ENCODE results near the gene TMEM39A.
A peak's percentile ranks its signal among the peaks of the same experiment; 100 is the strongest.

TMEM39A gene, protein sequence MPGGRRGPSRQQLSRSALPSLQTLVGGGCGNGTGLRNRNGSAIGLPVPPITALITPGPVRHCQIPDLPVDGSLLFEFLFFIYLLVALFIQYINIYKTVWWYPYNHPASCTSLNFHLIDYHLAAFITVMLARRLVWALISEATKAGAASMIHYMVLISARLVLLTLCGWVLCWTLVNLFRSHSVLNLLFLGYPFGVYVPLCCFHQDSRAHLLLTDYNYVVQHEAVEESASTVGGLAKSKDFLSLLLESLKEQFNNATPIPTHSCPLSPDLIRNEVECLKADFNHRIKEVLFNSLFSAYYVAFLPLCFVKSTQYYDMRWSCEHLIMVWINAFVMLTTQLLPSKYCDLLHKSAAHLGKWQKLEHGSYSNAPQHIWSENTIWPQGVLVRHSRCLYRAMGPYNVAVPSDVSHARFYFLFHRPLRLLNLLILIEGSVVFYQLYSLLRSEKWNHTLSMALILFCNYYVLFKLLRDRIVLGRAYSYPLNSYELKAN

DNA sequence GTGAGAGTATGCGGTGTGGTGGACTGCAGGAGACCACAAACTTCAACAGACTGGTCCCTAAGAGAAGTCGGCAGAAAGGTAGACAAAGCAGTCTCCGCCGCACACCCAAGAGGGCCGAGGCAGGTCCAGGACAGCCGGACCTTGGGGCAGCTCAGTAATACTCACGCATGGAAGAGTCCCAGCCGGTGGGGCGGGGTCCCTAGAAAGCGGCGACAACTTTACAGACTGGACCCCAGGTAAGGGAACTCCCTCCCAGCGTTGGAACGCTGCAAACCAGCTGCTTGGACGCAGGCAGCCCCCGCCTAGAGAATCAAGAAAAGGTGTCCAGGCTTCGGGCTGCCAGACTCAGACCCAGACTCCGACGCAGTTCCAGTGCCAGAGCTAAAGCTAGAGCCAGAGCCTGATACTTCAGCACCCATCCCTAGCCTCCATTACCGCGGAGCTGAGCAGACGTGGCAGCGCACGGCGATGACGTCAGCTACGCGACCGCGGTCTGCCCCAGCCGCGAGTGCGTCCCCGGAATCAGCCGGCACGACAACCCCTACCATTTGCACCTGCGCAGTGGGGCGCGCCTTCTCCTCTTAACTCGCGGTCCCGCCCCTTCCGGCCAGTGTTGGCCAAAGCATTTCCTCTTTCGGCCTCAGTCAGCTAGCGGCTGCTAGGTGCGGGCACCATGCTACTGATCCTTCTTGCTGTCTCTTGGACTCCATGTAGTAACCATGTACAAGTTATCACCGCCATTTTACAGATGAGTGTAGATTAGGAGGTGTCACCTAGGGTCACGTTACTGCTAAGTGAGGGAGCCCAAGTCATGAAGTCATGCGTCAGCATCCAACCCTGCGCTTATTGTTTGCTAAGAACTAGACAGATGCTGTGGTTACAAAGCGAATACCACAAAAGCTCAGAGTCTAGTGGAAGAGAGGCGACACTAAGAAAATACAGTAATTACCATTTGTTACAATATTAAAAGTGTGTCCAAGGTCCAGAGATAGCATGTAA, at the start of gene TMEM39A:
TMEM39A (minus strand) TSS at position 445 of the 999 bp plus-strand sequence. CDS start 1,541 bp downstream, outside the sequence.
- peak; percentile 83 for FAIRE-seq

DNA sequence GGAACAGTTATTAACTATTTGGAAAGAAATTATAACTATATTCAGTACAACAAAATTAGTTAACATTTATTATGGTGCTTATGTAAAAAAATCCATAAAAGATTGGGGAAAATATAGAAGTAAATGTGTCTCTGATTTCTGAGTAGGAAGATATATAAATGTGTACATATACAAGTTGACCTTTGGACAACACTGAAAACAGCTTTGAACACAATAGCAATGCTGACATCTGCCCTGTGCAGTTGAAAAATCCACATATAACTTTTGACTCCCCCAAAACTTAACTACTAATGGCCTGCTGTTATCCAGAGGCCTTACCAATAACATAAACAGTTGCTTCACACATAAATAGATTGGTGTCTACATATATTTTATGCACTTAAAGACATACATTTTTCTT, 47.3 kb upstream of the TMEM39A start:
- FAIRE-seq = no peak

DNA sequence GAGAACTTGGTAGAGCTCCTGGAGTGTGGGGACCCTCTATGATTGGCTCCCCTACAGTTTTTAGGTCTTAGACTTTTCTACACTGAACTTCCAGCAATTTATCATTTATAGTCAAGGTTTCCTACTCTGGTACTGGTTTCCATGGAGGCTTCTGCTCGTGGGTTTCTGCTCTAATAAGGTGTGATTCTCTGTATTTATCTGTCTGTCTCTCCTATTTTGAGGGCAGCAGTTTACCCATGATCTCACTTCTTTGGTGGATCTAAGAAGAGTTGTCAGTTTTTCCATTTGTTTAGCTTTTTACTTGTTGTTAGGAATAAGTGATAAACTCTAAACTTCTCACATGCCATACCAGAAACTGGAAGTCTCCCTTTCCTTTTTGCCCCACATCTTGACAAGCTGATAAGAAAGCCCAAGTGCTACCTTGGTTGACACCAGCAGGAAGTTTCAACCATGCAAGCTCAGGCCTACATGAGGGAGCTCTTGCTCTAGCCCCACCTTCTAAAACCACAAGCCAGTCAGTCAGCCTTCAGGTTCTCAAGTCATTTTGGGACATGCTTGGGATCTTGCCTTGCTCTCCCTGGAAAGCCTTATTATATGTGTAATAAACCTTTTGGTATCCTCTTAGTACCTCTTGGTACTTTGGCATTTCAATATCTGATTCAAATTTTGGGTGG, 44.9 kb upstream of the TMEM39A start:
- no peak for FAIRE-seq

DNA sequence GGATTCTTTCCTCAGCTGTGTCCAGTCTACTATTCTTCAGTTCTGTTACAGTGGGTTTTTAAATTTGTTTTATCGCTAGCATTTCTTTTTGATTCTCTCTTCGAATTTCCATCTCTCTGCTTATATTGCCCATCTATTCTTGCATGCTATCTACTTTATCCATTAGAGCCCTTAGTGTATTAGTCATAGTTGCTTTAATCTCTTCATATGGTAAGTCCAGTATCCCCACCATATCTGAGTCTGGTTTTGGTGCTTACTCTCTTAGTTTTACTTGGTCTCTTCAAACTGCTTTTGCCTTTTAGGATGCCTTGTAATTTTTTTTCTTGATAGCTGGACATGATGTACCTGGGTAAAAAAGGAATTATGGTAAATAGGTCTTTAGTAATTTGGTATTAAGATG, 44.0 kb upstream of the TMEM39A start:
- no peak for FAIRE-seq

DNA sequence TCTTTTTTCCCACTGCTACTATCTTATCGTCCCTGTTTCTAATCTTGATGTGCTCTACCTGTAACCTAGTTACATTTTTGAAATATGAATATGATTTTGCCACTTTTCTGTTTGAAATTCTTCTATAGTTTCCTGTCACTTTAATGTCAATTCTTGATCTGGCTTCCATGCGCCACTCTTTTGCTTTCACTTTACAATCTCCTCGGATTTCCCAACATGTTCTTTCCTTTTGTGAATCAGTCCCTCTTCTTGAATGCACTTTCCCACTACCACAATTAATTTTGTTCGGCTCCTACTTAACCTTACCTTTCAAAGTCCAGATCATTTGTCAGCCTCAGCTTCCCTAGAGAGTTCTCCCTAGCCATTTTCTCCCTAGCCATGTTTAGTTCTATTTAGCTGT, 43.2 kb upstream of the TMEM39A start:
- no peak for FAIRE-seq

DNA sequence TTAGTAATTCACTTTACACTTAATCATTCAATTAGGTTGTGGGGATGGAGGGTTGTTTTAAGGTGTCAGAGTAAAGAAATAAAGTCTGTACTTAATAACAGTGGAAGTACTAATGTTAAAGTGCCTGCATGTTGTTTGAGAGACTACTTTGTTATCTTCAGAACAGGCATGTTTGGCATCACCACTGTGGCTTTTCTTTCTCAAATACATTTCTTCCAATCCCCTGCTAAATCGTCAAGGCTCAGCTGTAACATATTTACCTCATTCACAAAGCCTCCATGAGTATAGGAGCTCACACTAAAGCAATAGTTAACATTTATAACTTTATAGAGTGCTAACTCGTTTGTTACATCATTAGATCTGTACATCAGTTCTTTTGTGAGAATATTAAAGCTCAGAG, 37.5 kb upstream of the TMEM39A start:
- FAIRE-seq = no peak

DNA sequence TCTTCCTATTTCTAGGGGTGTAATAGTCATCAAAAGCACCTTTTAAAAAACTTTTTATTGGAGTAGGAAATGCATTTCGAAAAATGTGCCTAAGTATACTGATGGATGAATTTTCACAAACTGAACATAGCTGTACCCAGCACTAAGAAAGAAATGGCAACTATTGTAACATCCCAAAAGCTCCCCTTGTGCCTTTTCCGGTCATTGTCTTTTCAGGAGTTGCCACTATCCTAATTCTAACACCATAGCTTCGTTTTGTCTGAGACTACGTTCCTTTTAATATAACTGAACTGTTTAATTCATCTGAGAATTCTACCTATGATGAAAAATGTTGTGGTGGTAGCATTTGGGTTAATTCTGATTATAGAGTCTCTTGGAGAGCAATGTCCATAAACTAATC, 36.9 kb upstream of the TMEM39A start:
- no peak for FAIRE-seq

DNA sequence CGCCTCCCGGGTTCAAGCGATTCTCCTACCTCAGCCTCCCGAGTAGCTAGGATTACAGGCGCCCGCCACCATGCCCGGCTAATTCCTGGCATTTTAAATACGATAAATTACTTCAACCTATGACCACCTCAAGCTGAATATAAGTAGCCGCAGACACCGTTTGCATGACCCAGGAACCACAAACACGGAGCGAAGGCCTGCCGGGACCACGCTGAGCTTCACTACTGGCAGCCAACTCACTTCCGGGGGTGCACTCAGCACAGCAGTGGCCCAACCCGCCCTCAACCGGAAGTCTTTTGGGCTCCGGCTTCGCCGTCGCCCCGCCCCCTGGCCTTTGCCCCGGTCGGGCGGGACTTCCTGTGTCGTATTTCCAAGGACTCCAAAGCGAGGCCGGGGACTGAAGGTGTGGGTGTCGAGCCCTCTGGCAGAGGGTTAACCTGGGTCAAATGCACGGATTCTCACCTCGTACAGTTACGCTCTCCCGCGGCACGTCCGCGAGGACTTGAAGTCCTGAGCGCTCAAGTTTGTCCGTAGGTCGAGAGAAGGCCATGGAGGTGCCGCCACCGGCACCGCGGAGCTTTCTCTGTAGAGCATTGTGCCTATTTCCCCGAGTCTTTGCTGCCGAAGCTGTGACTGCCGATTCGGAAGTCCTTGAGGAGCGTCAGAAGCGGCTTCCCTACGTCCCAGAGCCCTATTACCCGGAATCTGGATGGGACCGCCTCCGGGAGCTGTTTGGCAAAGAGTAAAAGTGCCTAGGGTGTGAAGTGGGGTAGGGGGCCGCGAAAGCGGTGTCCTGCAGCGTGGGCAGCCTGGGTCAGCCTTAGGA, 35.0 kb upstream of the TMEM39A start, which contains the start of gene TIMMDC1:
TIMMDC1 (plus strand) TSS at position 362 of the 826 bp plus-strand sequence; CDS start at position 549, 187 bp downstream.
- peak; percentile 73 for FAIRE-seq

DNA sequence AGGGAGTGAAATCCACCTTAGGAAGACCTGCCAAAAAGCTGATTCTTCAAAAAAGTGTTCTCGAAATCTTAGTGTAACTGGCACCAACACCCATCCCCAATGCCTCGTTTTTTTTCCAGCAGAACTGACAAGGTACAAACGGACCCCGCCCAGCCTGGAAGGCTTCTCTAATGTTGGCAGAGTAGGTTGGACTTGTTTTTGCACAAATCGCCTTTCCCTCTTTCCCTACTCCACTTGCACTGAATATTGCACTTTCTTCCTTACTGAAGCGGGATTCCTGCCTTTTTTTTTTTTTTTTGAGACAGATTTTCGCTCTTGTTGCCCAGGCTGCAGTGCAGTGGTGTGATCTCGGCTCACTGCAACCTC, 34.4 kb upstream of the TMEM39A start:
- FAIRE-seq = no peak

DNA sequence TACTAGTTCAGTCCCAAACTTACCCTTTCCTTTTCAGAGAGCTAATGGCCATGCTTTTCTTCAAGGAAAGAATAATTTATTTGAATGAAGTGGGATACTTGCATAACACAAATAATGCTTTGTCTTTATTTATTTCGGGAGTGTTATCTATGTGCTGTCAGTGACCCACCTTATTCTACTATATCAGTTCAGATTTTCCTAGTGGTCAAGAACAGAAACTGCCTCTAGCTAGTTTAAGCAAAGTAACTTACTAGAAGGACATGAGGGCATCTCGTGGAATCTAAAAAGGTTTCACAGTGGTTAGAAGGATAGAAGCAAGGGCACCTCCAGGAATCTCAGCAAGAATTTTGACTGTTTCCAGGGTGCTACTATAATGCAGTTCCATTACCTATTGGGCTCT, 31.2 kb upstream of the TMEM39A start:
- no peak for FAIRE-seq

DNA sequence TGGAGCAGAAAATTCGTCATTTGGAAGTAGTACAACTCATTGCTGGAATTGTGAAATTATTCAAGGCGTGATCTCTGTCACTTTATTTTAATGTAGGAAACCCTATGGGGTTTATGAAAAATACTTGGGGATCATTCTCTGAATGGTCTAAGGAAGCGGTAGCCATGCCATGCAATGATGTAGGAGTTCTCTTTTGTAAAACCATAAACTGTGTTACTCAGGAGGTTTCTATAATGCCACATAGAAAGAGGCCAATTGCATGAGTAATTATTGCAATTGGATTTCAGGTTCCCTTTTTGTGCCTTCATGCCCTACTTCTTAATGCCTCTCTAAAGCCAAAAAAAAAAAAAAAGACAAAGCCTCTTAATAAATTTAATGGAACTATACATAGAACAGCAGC, 29.4 kb upstream of the TMEM39A start:
- FAIRE-seq = no peak

DNA sequence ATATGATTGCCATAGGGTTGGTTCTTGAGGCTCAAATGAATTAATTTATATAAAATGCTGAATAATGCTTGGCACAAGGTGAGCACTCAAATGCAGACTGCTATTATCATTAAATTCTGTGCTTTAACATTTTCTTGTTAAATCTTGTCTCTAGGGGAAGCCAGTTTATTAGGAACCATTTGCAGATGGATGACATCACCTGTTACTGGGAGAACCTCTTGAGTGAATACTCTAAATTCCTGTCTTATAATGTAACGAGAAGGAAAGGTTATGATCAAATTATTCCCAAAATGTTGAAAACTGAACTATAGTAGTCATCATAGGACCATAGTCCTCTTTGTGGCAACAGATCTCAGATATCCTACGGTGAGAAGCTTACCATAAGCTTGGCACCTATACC, 28.7 kb upstream of the TMEM39A start:
- no peak for FAIRE-seq

DNA sequence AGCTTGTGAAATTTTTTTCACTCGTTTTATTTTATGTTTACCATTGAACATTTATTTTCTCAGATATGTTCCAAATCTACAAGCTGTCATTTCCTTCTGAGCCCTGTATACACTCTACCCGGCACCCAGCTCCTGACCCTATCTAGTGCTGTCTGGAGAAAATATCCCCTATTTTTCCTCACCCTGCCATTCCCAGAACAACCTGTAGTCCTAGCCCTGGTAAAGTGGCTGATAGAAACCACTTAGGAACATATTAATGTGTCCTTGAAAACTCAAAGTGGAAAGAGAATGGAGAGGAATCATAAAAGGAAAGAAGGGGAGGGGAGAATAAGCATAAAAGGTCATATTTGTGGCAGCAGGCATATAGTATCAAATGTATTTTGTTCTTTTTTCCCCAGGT, 26.7 kb upstream of the TMEM39A start:
- FAIRE-seq = no peak

DNA sequence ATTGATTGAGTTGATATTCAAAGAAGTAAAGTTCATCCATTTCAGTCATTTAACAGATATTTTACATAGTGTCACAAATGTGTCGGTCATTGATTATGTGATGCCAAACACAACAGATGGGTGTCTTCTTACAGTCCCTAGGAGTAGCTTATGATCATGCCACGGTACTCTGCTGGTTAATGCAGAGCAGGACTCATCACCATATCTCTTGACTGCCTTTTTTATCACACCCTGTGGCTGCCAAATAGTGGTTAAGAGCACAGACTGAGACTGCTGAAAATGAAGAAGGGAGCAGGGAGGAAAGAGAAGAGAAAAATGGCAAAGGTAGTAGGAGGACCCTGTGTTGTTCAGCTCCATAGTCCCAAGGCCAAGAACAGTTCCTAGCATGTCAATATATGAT, 22.1 kb upstream of the TMEM39A start:
- no peak for FAIRE-seq

DNA sequence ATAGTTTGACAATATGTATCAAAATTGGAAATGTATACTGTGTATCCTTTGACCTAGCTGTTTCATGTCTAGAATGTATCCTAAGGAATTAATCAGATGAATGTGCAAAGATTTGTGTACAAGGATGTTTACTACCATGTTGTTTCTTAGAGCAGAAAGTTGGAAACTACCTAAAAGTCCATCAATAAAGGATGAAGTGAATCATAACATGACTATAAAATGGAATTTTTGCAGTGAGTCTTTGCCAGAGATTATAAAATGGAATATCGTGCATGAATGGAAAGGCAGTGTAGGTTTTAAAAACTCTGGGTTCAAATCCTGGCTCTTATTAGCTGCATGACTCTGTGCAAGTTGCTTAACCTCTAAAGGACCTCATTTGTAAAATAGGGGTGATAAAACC, 19.7 kb upstream of the TMEM39A start:
- no peak for FAIRE-seq

DNA sequence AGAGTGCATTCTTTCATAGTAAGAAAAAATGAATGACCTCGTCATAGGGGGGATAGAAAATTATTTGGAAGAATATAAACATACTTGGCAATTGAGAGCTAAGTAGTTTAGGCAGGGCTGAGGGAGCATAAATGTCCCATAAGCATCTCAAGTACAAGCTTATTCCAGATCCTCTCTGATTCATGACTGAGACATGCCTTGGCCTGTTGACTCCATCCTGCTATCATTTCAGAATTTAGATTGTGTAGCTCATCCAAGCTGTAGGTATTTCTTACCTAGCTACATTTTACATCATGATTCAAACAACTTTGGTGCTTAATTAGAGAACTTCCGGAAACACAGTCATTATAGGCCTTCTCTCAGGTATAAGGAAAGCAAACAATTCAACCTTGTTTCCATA, 17.7 kb upstream of the TMEM39A start:
- FAIRE-seq = no peak

DNA sequence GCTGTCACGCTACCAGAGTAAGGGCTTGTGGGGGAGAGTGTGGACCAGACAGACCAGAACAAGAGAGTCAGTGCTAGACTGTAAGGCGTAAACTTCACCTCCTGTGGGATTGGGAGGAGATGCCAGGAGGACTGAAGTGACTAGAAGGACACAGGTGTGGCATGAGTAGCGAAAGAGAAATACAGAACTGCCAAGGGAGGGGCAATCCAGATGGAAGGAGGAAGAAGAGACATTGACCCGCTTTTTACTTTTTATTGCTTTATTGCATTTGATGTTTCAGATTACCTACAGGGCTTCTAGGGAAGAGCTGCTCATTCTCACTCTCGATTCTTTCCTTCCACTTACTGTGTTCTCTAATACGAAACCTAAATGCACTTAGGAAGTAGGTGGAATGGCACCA, 7.5 kb upstream of the TMEM39A start:
- FAIRE-seq = no peak

DNA sequence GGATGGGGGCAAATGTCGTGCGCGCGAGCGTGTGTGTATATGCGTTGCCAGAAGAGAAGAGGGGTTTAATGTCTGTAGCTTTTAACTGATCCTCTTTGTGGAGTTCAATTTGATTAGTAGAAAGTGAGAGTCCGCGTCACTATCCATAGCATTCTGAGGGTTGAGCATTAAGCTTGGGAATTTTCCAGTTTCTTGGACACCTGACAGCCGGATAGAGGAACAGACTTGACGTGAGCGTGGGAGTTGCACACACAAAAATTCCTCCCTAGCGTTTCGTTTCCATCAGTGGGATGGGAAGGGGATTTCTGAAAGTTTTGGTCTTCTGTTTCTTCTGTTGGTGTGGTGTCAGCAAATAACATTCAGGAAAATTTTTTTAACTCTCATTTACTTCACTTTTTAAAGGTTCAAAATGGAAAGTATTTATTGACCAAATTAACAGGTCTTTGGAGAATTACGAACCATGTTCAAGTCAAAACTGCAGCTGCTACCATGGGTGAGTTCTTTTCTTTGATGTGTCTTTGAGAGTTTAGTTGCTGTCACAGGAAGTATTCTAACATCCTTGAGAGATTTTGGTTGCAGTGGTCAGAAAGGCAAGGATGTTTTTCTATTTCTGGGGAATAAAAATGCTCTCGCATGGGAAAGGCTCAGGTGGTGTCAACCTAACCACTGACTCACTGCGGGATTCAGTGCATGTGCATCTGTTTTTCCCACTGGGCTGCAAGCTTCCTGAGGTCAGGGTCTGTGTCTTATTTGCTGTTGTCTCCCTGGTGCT, 6.2 kb upstream of the TMEM39A start:
- FAIRE-seq = no peak

DNA sequence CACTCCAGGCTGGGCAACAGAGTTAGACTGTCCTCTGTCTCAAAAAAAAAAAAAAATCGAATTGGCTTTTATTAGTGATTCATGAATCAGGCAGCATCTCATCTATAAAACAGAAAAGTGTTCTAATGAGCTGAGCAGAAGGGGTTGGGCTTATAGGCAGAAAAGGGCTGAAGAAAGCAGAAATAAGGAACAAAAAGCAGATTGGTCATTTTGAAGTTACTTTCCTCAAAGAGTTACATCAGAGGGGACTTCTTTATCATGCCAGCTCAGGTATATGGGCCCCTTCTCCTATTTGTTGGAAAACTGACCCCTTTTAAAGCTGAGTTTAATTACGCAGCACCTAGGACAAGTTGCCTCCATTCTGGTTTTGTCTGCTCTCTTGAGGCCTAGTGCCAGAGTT, 4.6 kb upstream of the TMEM39A start:
- FAIRE-seq = no peak

DNA sequence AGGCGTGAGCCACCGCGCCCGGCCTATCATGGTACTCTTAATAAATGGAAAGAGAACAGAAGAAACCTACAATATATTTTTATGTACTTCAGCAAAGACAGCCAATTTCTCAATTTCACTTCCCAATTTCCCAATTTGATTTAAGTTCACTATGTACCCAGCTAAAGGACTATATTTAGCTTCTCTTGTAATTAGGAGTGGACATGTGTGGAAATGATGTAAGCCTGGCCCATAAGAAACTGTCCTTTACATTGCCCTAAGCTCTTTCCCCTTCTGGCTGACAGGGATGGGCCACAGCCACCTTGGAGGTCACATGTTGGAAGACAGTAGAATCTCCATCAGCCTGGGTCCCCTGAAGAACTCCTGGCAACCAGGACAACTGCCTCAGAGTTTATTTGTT, 6.2 kb downstream of the TMEM39A start:
- FAIRE-seq = no peak

DNA sequence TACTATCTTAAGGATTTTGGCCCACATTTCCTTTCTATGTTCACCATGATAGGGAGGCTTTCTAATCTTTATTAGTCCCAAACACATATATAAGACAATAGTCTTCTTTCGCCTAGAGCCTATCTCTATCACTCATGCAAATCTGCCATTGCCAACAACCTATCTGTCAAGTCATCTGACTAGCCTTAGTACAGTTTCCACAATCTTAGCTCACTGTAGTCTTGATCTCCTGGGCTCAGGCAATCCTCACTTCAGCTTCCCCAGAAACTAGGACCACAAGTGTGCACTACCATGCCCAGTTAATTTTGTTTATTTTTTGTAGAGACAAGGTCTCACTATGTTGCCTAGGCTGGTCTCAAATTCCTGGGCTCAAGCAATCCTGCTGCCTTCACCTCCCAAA, 6.9 kb downstream of the TMEM39A start:
- no peak for FAIRE-seq

Data from TTC549 (cell line).